OCI-LY3 (cell line): Measurements from ENCODE around the gene PXK.

Experiments used
- H2AFZ ChIP-seq: fragments of 200-600, 300-600 bp; shearing (Covaris generic); 2 replicates; pipeline ENCODE4 v1.6.0; 2014; ENCODE audit warnings: antibody characterized with exemption, low read depth, low read length
- H3K27ac ChIP-seq: fragments of 200-600, 300-600 bp; sonication (generic); 2 replicates; pipeline ENCODE4 v1.5.1; 2014; ENCODE audit warnings: mild to moderate bottlenecking, low read length, moderate library complexity, mixed read lengths
- H3K27me3 ChIP-seq: fragments of 200-600, 300-600 bp; sonication (generic); 2 replicates; pipeline ENCODE4 v1.6.1; 2014; ENCODE audit warnings: low read depth, low read length, mixed read lengths
- H3K36me3 ChIP-seq: fragments of 200-600, 300-600 bp; sonication (generic); replicated peaks from 2 replicates; pipeline ENCODE3; 2014; ENCODE audit warnings: low read depth, low read length, mixed read lengths
- H3K4me1 ChIP-seq: fragments of 300-600, 200-600 bp; sonication (generic); 2 replicates; pipeline ENCODE4 v1.6.1; 2014; ENCODE audit warnings: low read length, mixed read lengths
- H3K4me2 ChIP-seq: fragments of 200-600, 300-600 bp; sonication (generic); 2 replicates; pipeline ENCODE4 v1.6.1; 2014; ENCODE audit warnings: low read length, mixed read lengths
- H3K4me3 ChIP-seq: fragments of 300-600, 200-600 bp; sonication (generic); 2 replicates; pipeline ENCODE4 v1.5.1; 2014; ENCODE audit warnings: antibody characterized with exemption, mild to moderate bottlenecking, low read length, moderate library complexity
- H3K79me2 ChIP-seq: fragments of 300-600, 200-600 bp; shearing (Covaris generic); 2 replicates; pipeline ENCODE4 v1.6.1; 2014; ENCODE audit warnings: mild to moderate bottlenecking, low read length, mixed read lengths
- H3K9ac ChIP-seq: fragments of 300-600, 200-600 bp; shearing (Covaris generic); 2 replicates; pipeline ENCODE4 v1.6.0; 2014; ENCODE audit warnings: mild to moderate bottlenecking, low read length, moderate library complexity
- H3K9me3 ChIP-seq: fragments of 200-600, 300-600 bp; shearing (Covaris generic); 2 replicates; pipeline ENCODE4 v1.6.1; 2014; ENCODE audit warnings: low read length, mixed read lengths; ENCODE audit not compliant: insufficient read depth
- H4K20me1 ChIP-seq: fragments of 200-600, 300-600 bp; sonication (generic); 2 replicates; pipeline ENCODE4 v1.6.1; 2016; ENCODE audit warnings: low read length, mixed read lengths; ENCODE audit not compliant: insufficient read depth
- CTCF ChIP-seq: fragments of 200-600, 300-600 bp; sonication (generic); IDR thresholded peaks from 2 replicates; pipeline ENCODE4 v1.5.1; 2014; ENCODE audit warnings: antibody characterized with exemption, low read length, low read depth
- EZH2phosphoT487 ChIP-seq: fragments of 200-600 bp; shearing (Covaris generic); IDR thresholded peaks from 2 replicates; pipeline ENCODE4 v1.6.1; 2018; ENCODE audit warnings: antibody characterized with exemption, mixed run types, low read depth

PXK gene

GRCh38 chr3:58340594-58341244 lies 8.0 kb downstream of the PXK start:
- Histone ChIP-seq H3K27ac (no peak overlapping the region), H3K4me1 (no peaks in the 10 kb centered on the region), H4K20me1 (no peaks in the 10 kb centered on the region), H3K9me3 (no peaks in the 10 kb centered on the region), H3K27me3 (no peaks in the 10 kb centered on the region), H3K9ac (no peak overlapping the region), H3K4me2 (no peak overlapping the region), H3K36me3 (no peaks in the 10 kb centered on the region), H3K4me3 (no peak overlapping the region), H2AFZ (no peak overlapping the region), H3K79me2 (no peaks in the 10 kb centered on the region)
- no peak for TF ChIP-seq CTCF
- TF ChIP-seq EZH2phosphoT487: no peak

- Histone ChIP-seq H3K9me3 (no peaks in the 10 kb centered on the region), H3K36me3 (no peaks in the 10 kb centered on the region), H4K20me1 (no peaks in the 10 kb centered on the region), H3K27me3 (no peaks in the 10 kb centered on the region), H3K27ac (no peak overlapping the region), H3K4me3 (no peak overlapping the region), H3K4me2 (no peak overlapping the region), H3K79me2 (no peaks in the 10 kb centered on the region), H3K9ac (no peak overlapping the region), H2AFZ (no peak overlapping the region), H3K4me1 (no peaks in the 10 kb centered on the region)
- TF ChIP-seq CTCF: no peak
- no peak for TF ChIP-seq EZH2phosphoT487
These were observed 8.7 kb downstream of the PXK start for GRCh38 chr3:58341376-58341775.

- Histone ChIP-seq H2AFZ (no peak overlapping the region), H3K27ac (no peak overlapping the region), H3K27me3 (no peaks in the 10 kb centered on the region), H3K4me3 (no peak overlapping the region), H3K4me1 (no peaks in the 10 kb centered on the region), H4K20me1 (no peaks in the 10 kb centered on the region), H3K79me2 (no peaks in the 10 kb centered on the region), H3K9me3 (no peaks in the 10 kb centered on the region), H3K36me3 (no peaks in the 10 kb centered on the region), H3K4me2 (no peak overlapping the region), H3K9ac (no peak overlapping the region)
- TF ChIP-seq CTCF (no peak), EZH2phosphoT487 (no peak)
These were observed 10.0 kb downstream of the PXK start for GRCh38 chr3:58342676-58343075.

GRCh38 chr3:58345457-58345856 lies 12.8 kb downstream of the PXK start:
- Histone ChIP-seq H4K20me1 (no peaks in the 10 kb centered on the region), H3K9ac (no peak overlapping the region), H3K27me3 (no peaks in the 10 kb centered on the region), H2AFZ (no peak overlapping the region), H3K79me2 (no peaks in the 10 kb centered on the region), H3K9me3 (peaks cover 5% of the 10 kb centered on the region; the same call in 1 of the 2 replicates), H3K4me3 (no peak overlapping the region), H3K4me2 (no peak overlapping the region), H3K4me1 (peaks cover 18% of the 10 kb centered on the region), H3K27ac (no peak overlapping the region), H3K36me3 (peaks cover 2% of the 10 kb centered on the region)
- TF ChIP-seq CTCF (no peak), EZH2phosphoT487 (no peak)
